HG02763 (cell line): Measurements from ENCODE around the gene URGCP.

Source experiments
- ATAC-seq: cut with Tn5 transposase; IDR thresholded peaks from one replicate; pipeline ENCODE4 v1.9.1; 2021; ENCODE audit warnings: mild to moderate bottlenecking, moderate library complexity; ENCODE audit not compliant: unreplicated experiment

Gene URGCP

DNA sequence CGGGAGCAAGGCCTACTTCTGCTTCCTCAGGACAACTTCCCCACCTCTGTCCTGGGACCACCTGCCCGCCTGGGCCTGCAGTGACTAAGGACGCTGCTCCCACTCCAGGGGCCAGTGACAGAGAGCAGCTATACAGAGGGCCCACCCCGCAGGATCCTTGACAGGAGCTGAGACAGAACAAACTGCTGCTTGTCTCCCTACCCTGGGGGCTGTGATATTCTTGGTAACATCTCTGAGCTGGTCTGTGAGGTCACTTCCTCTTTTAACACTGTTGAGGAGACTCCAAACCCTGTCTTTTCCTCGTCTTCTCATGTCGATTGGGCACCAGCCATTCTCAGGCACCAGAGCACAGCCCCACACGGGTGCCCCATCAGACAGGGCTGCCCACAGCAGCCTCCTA, 30.2 kb downstream of the URGCP start:
- no peak for ATAC-seq

DNA sequence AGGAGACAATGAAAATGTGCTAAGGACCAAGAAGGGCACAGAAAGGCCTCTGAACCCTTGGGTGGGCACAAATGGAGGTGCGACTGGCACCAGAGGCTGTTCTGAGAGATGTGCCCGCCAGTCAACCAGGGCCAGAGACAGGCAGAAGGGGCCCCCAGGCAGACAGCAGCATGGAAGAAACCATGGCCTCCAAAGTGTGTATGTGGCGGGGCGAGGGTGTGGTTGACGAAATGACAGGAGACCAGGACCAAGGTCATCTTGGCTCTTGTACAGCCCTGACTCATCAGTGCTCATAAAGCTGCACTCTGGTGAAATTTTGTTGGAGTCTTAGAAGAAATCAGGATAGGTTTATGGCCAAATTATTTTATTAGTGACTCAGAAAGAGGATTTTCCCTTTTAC, 33.1 kb downstream of the URGCP start:
- ATAC-seq, result no peak

DNA sequence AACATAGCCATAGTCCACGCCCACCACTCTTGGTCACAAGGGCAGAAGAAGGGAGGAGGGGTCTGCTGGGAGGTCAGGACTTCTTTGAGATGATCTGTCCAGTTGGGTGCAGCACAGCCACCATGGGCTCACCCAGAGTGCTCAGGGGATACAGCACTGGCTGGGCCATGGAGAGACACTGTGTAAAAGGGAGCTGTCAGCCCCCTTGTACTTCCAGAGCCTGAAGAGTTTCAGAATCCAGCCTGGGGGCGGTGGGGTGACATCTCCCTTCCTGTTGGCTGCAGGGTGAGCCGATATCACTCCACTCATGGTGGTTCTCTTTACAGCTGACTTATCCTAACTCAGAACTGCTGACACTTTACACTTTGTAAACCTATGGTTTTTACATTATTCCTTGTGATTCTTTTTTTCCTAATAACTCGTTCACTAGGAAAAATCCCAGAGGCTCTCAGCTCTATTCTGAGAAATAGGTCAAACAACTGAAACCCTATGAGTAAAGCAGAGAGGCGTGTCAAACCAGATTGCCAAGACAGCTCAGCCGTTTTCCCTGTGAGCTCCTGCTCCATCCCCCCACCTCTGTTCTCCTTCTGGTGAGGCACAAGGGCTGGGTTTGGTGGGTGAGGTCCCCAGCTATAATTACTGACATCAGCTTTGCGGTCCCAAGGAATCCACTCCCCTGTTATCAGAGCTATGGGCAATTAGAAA, 33.8 kb downstream of the URGCP start:
- no peak for ATAC-seq

DNA sequence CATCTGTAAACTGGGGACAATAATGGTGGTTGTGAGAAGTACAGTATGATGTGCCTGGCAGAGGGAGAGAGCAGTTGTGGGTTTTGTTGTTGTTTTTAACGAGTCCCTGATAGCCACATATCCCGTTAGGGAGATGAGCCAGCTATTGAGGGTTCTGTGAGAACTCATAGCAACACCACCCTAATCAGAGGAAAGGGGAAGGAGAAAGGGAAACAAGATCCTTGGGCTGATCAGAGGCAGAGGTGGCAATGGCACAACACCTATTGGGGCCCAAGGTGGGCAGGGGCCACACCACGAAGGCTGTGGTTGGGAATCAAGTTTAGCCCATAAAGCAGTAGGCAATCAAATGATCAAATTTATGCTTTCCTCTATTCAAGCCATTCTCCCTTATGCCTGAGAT, 35.3 kb downstream of the URGCP start:
- ATAC-seq, result no peak

DNA sequence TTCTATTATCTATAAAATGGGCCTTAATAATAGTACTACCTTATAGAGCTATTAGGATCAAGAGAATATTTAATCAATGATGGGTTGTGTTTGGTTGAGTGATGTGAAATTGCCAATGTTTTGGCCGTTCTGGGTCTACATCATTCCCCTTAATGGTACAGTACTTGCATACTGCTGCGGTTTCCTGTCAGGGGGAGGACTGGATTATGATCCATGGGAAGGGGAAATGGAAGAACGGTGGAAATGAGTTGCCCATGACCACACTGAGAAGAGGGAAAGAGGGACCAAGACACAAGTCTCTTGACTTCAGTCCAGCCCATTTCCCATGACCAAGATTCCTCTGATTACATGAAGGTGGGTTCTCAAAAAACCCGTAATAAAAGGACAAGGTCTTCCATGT, 36.1 kb downstream of the URGCP start:
- no peak for ATAC-seq

DNA sequence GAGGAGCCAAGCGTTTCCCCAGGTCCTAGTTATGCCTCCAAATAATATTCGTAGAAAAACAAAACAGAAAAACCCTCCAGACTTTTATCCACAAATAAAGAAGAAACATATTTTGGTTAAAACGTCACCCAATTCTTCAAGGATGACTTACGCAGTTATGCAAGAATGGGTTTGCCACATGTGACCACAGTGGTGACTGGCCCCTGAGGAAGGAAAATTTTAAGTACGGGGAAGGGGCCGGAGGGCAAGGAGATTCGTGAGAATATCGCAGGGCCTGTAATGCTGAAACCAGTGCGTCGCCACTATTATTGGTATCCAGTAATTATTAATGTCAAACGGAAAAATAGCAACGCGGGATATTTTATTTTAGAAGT, 36.5 kb downstream of the URGCP start:
- no peak for ATAC-seq

DNA sequence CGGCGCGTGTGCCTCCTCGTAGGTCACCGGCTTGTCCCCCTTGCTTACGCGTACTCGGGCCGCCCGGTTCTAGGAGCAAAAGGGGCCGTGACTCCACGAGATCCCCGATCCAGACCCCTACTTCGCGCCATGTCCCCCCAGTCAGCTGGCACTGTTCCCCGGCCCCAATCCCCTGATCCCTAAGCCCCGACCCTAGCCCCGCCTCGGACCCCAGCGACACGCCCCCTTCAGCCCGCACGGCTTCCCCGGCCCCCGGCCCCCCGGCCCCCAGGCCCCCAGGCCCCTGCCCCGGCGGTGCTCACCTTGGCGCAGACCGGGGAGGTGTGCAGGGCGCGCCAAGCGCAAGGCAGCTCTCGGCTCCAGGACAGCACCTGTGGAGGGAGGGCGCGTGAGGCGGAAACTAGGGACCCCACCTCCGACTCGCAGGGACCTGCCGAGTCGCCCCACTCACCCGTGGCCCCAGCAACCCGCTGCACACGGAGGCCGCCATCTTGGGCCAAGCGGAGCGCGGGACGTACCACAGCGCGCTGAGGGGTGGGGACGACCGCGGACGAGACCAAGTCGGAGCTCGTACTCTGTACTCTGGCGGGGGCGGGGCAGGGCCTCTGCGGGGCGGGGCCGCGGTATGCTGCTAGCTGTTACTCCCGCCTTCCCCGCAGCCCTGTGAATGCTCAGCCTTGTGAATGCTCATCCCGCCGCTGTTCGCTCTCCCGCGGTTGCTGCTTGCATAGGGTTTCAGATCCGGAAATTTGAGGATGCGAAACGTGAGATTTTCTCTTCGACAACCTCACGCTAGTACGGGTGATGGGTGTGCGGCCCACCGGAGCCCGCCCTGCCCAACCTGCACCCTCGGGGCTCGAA, 37.2 kb downstream of the URGCP start, which contains the start of gene MRPS24:
Gene MRPS24, minus strand, starts transcription at position 512 of the 861 bp plus-strand sequence. Its CDS starts 22 bp downstream, at position 490.
- ATAC-seq, result peak; percentile 89

DNA sequence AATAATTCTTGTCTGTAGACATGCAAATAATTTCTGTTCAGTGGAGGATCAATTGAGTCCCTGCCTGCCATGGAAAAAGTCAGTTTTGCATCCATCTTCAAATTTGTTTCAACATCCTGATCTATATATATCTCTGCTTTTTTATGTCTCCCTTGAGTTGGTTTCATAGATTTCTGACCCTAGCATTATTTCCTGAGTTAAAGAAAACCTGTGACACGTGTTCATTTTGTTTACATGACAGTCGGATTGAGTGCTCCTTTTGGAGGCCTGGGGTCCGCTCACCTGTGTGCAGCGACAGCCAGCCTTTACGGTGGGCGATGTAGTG, 37.8 kb downstream of the URGCP start:
- peak; percentile 6 for ATAC-seq

DNA sequence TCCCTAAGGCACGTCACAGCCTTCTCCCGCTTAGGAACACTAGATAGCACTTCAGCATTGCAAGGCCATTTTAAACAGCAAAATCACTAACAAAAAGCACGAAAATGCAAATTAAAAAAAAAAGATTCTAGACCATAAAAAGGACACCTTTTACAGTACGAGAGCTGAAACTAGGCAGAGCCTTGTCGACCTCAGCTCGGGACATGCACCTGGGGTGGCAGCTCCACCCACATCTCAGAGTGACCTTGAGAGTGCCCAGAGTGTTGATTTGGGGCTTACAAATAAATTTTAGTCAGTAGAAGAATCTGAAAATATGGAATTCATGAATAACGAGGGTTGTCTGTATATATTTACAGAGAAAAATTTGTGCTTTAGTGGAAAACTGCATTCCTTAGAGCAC, 38.2 kb downstream of the URGCP start:
- ATAC-seq, result no peak

DNA sequence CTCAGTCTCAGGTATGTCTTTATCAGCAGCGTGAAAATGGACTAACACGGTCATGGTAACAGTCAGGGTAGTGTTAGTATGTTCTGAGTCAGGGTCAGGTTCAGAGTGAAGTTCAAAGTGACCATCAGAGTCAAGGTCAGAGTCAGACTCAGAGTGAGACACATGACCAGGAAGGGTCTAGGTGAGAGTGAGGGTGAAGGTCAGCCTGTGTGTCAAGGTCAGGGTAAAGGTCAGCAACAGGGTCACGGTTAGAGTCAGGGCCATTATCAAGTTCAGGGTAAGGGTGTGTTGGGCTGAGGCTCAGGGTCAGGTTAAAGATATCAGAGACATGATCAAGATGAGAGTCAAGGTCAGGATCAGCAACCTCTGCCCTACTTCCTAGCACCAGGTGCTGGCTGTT, 41.1 kb downstream of the URGCP start:
- no peak for ATAC-seq

DNA sequence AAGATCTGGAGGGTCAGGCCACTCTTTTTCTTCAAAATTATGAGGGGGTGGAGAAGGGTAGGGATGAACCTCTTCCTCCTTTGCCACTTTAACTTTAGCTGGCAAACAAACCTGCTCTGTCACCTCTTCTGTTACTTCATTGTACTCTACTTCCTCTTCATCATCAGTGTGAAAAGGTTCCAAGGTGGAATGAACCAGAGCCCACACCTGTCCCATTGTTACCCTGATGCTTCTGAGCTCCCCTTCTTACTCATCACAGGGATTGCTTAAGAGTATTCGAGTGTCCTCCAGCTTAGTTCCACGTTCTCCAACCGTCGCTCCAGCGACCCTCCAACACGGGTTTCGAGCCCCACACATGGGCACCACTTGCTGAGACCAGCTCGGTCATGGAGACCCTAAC, 42.3 kb downstream of the URGCP start:
- ATAC-seq, result no peak

DNA sequence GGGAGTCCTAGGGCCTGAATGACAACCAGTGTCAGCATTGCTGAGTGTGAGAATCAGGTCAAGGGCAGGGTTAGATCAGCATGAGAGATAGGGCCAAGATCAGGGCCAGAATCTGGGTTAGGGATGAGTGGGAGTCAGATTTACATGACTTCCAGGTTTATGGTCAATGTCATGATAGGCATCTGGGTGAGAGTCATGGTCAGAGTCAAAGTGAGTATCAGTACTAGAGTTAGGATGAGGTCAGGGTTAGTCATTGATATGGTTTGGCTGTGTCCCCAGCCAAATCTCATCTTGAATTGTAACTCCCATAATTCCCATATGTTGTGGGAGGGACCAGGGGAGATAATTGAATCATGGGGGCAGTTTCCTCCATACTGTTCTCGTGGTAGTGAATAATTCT, 49.4 kb downstream of the URGCP start:
- ATAC-seq, result no peak

DNA sequence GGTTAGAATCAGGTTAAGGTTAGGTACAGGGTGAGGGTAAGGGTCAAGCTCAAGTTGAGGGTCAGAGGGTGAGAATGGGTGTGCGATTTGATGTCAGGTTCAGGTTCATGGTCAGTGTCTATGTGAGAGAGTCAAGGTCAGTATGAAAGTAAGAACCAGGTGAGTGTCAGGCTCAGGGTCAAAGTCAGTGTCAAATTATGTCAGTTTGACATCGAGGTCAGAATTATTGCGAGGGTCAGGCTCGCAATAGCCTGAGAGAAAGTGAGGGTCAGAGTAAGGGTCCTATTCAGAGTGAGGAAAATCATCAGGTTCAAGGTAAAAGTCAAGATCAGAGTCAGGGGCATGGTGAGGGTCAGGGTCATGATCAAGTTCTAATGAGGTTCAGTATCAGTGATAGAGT, 50.1 kb downstream of the URGCP start:
- no peak for ATAC-seq

DNA sequence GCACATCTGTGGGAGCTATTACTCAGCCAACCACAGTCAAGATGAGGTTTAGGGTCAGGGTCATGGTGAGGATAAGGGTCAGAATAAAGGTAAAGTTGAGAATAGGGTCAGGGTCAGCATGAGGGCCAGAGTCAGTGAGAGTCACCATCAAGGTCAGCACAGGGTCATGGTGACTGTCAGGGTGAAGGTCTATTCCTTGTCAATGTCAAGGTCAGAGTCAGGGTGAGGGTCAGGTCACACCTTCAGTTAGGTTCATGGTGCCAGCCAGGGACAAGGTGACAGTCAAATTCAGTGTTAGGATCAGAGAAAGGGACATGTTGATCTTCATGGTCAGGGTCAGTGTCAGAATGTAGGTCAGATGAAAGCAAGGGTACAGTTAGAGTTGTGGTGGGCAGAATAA, 51.2 kb downstream of the URGCP start:
- no peak for ATAC-seq

DNA sequence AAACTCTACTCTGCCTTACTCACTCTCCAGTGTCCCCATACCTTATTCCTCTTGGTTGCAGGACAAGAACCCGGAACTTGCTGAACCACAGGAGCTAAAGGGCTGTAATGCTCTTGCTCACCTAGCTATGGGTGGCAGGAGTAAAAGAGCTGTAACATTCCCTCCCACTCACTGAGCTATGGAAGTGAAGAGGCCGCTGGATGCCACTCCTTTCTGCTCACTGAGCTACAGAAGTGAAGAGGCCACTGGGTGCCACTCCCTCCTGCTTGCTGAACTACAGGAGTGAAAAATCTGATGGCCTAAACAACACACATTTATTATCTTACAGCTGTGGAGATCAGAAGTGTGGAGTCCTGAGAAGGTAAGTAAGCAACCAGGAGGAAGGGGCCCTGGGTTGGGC, 54.6 kb downstream of the URGCP start:
- ATAC-seq, result no peak

DNA sequence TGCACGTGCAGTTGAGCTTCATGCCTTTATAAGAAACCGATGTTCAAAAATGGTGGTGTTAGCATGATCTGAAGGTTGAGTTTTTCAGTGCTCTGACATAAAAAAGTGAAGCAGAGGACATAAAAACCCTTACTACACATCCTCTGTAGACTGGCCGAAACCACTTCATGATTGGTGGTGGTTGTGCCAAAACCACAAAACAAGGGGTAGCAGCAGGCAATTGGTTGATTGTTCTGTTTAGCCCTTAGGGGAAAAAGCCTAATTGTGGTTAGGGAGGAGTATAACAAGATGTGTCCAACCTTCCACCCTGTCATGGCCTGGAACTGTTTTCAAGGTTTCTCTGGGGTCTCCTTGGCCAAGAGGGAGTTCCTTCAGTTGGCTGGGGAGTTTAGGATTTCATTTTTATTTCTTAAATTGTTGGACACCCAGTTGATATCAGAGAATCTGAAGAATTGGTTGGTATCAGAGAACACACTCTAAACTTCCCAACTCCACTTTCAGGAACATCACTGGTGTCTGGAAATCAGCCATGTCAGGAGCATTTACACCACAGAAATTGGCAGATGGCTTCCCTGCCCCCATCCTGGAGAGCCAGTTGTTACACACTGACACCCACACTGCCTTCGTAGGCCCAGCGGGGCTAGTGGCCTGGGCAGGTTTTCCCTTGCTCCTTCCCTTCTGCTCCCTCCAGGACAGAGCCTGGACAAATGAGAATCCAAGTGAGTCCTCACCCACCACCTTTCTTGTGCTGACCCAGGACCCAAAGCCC, 55.9 kb downstream of the URGCP start:
- no peak for ATAC-seq

DNA sequence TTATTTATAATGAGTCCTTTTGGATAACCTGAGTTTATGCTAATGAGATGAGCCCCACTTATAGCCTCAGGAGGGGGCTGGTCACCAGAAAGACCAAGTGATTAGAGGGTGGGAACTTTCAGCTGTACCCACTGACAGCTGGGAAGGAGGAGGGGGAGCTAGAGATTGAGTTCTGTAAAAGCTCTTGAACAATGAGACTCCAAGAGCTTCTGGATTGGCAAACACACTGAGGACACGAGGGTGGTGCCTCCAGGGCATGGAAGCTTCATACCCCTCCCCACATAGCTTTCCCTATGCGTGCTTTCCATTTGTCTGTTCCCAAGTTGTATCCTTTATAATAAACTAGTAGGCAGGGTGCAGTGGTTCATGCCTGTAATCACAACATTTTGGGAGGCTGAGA, 57.3 kb downstream of the URGCP start:
- no peak for ATAC-seq

DNA sequence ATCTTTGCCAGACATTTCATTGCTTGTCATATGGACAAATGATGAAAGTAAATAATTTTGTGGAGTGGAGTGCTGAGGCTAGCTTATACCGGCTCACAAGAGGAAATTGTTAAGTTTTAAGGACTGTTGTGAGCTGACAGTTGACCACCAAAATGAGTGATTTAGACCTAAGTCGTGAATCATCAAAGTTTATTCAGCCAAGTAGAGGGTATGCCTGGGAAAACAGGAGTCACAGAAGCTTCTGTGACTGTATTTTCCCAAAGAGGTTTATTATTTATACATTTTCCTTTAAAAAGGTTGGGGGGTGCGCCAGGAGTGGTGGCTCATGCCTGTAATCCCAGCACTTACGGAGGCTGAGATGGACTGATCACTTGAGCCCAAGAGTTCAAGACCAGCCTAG, 58.9 kb downstream of the URGCP start:
- ATAC-seq, result no peak

DNA sequence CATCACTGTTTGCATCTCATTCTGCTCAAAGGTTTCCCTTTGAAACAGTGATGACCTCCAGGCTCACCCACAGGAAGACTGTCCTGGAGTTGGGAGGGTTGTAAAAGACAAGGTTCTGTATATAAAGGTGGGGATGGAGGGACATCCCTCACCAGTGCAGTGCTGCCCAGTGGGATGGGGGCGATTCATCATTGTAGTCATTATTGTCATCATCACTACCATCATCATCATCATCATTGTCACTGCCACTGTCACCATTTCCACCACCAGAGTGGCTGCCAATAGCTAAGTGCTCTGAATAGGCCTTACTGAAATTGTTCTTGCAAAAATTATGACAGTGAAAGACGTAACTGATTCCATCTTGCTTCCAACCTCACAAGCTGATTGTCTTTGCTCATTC, 61.7 kb downstream of the URGCP start:
- ATAC-seq, result no peak

DNA sequence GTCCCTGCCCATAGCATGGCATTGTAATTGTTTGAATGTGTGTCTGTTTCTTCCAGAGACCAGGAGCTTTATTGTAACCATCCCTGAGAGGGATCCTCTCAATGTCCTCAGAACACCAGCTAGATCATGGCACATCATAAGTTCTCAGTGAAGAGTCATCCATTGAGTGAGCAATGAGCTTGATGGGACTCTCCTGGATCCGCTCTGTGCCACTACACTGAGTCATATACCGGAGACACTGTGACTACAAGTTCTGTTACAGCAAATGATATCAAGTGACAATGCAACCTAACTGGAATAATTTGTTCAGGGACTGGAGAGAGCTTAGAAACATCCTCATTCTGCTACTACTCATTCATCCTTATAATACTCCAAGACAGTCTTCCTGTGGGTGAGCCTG, 62.1 kb downstream of the URGCP start:
- no peak for ATAC-seq

DNA sequence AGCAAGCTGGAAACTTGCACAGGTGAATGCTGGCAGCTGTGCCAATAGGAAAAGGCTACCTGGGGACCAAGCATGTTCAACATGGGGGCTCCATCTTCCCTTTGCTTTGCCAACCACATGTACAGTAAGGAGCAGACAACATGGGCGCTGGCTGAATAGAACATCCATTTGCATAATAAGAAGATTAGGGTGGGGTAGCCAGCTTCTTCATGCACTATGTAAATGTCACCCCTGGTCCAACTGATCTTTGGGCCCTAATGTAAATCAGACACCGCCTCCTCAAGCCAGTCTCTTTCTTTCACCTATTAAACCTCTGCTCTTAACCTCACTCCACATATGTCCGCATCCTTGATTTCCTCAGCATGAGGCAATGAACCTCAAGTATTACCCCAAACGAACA, 63.1 kb downstream of the URGCP start:
- ATAC-seq, result no peak

DNA sequence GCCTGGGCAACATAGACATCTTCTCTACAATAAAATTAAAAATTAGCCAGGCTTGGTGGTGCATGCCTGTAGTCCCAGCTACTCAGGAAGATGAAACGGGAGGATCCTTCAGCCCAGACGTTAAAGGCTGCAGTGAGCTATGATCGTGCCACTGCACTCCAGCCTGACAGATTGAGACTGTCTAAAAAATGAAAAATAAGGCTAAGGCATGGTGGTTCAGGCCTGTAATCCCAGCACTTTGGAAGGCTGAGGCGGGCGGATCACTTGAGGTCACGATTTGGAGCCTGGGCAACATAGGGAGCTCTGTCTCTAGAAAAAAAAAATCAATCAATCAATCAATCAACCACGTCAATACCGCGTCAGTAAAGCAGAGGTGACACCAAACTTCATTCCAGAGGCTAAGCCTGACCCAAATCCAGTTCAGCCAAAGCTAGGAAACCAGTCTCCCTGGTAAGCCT, 68.2 kb downstream of the URGCP start:
- no peak for ATAC-seq
